GM23248 (cell line): ENCODE results near the gene SGCE. TPM values are rescaled to one million over a fixed set of nuclear protein-coding genes. Genes with fewer than 3 reads are reported as not detected.

Experiments
- DNase-seq: peaks from one replicate; pipeline ENCODE4 v3.0.0-alpha.2; 2015
- H2AFZ ChIP-seq: fragments of 200-600 bp; sonication (generic); 2 replicates; pipeline ENCODE4 v1.6.1; 2016; ENCODE audit warnings: antibody characterized with exemption
- H3F3A ChIP-seq: fragments of 200-600 bp; sonication (generic); 2 replicates; pipeline ENCODE4 v1.6.1; 2016; ENCODE audit warnings: mild to moderate bottlenecking, antibody characterized with exemption, mixed run types; ENCODE audit not compliant: insufficient read depth
- H3K27ac ChIP-seq: fragments of 200-600 bp; sonication (generic); 2 replicates; pipeline ENCODE4 v1.5.1; 2016; ENCODE audit warnings: mild to moderate bottlenecking
- H3K27me3 ChIP-seq: fragments of 200-600 bp; sonication (generic); replicated peaks from 2 replicates; pipeline ENCODE4 v1.6.1; 2016; ENCODE audit warnings: mild to moderate bottlenecking; ENCODE audit not compliant: insufficient read depth
- H3K36me3 ChIP-seq: fragments of 200-600 bp; sonication (generic); 2 replicates; pipeline ENCODE4 v1.6.1; 2016; ENCODE audit warnings: low read depth, mild to moderate bottlenecking
- H3K4me1 ChIP-seq: fragments of 200-600 bp; sonication (generic); 2 replicates; pipeline ENCODE4 v1.6.1; 2016; ENCODE audit warnings: mild to moderate bottlenecking; ENCODE audit not compliant: insufficient read depth
- H3K4me2 ChIP-seq: fragments of 200-600 bp; sonication (generic); one replicate; pipeline ENCODE4 v1.6.1; 2016; ENCODE audit warnings: mild to moderate bottlenecking; ENCODE audit not compliant: unreplicated experiment
- H3K4me3 ChIP-seq: fragments of 200-600 bp; sonication (generic); 2 replicates; pipeline ENCODE4 v1.5.1; 2016; ENCODE audit warnings: mild to moderate bottlenecking
- H3K79me2 ChIP-seq: fragments of 200-600 bp; sonication (generic); 2 replicates; pipeline ENCODE4 v1.6.1; 2016; ENCODE audit warnings: mild to moderate bottlenecking; ENCODE audit not compliant: insufficient read depth
- H3K9ac ChIP-seq: fragments of 200-600 bp; sonication (generic); 2 replicates; pipeline ENCODE4 v1.6.1; 2016; ENCODE audit warnings: mild to moderate bottlenecking
- H3K9me2 ChIP-seq: fragments of 200-600 bp; sonication (generic); 2 replicates; pipeline ENCODE4 v1.6.1; 2016; ENCODE audit warnings: mixed run types, mild to moderate bottlenecking, moderate library complexity; ENCODE audit not compliant: insufficient read depth
- H3K9me3 ChIP-seq: fragments of 200-600 bp; sonication (generic); one replicate; pipeline ENCODE4 v1.6.1; 2017; ENCODE audit warnings: low read depth
- H4K20me1 ChIP-seq: fragments of 200-600 bp; sonication (generic); 2 replicates; pipeline ENCODE4 v1.6.0; 2016; ENCODE audit not compliant: insufficient read depth
- EZH2 ChIP-seq: fragments of 200-600 bp; sonication (generic); IDR thresholded peaks from 2 replicates; pipeline ENCODE4 v1.6.1; 2018; ENCODE audit warnings: antibody characterized with exemption, mild to moderate bottlenecking; ENCODE audit not compliant: insufficient read depth, poor library complexity, severe bottlenecking
- EZH2phosphoT487 ChIP-seq: fragments of 200-600 bp; sonication (generic); IDR thresholded peaks from 2 replicates; pipeline ENCODE4 v1.6.1; 2018; ENCODE audit warnings: antibody characterized with exemption, moderate library complexity, mild to moderate bottlenecking, low read depth; ENCODE audit not compliant: insufficient read depth
- WGBS, 2 experiments: methylation state at CpG; one replicate each; pipeline ENCODE4 v1.1.6; 2015 to 2017; ENCODE audit warnings: low lambda C conversion rate in 2 of 2, low coverage in 1 of 2; ENCODE audit errors: missing lambda C conversion rate in 2 of 2; 5-methylcytosine and 5-hydroxymethylcytosine counted together
- in situ Hi-C: fragments of 300-500 bp; cut with MboI; formaldehyde crosslinking; loops from 2 replicates; pipeline ENCODE4 v1.15.0; 2020
- polyA plus RNA-seq: library from polyadenylated mRNA; unstranded; fragments of >200 nt; fragmentation: Nextera tagmentation; extraction: Ambion mirVana; gene quantifications from 2 replicates; pipeline ENCODE4 v1.2.1, GENCODE V29; 2016
- total RNA-seq: library from RNA; depleted of rRNA; stranded (reverse); fragments of >200 nt; shearing (Covaris generic); gene quantifications from 2 replicates; pipeline ENCODE4 v1.2.3, GENCODE V29; 2014

SGCE gene
- total and polyA plus RNA-seq, 2 experiments from 2014 or later, result 71.4 to 120 TPM

DNA sequence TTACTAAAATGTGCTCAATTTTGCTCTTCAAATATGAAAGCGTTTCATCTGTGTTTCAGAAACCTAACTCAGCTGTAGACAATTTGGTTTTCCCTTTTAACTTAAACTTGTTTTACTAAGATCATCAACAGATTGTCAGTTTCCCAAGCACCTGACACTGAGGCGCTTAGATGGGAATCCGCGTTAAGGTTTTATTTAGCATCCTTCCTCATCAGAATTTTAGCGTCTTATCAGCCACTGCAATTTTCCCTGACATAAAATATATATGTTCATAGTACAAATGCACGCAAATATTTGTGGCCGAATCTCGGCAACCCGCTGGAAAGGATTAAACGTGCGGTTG is 1.2 kb downstream of the SGCE start:
- Histone ChIP-seq H3K79me2 (peaks cover 44% of the 10 kb centered on the region), H3K4me2 (peak overlapping the region; percentile 92), H3K27ac (peak overlapping the region; percentile 36; the same call in 1 of the 2 replicates)

DNA sequence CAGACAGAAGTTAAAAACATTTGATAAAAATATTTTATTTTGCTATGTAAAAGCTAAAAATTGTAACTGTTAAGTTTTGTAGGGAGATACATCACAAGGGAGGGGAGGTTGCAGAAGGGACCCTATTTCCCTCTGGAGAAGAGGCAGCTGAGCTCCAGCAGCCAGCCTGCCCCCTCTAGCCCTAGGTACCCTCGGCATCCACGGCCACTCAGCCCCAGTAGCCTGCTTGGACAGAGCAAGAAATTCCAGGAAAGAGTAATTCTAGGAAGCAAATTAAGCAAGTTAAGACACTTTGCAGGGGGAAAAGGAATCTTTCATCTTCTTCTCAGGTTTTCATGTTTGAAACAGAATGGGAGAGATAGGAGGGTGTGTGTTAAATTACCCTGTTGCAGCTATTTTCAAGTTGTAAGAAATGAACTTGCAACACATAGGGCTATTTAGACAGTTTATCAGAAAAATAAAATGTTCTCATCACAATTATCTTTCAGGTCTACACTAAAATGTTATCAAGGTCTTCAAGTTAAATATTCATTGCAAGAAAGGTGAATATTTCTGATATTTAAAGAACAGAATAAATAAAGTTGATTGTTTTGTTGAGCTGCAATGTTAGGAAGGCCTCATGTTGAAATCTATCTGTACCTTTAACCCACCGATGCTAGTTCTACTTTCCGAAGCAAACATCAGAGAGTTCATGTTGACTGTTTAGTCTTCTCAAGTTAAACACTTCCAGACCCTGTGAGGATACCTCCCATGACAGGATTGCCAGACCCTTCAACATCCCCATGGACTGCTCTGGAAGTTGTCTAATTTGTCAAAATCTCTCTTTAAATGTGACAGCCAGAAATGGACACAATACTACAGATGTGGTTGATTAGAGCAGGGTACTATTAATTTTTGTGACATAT is 5.5 kb downstream of the SGCE start:
- H3K9ac ChIP-seq, result no peak overlapping the region
- H3K79me2 ChIP-seq, result peaks cover 82% of the 10 kb centered on the region
- H3K27me3 ChIP-seq, result no peaks in the 10 kb centered on the region
- no peaks in the 10 kb centered on the region; the same call in 1 of the 2 replicates for H3K9me2 ChIP-seq
- H3K27ac ChIP-seq, result no peak overlapping the region
- H3F3A ChIP-seq, result no peaks in the 10 kb centered on the region
- no peaks in the 10 kb centered on the region for H3K9me3 ChIP-seq
- H2AFZ ChIP-seq, result no peak overlapping the region
- TF ChIP-seq EZH2 (no peak), EZH2phosphoT487 (no peak)
- 99 to 100% methylated on average over 4 of the region's 4 CpGs for WGBS, 2 experiments
- no peaks in the 10 kb centered on the region for H3K36me3 ChIP-seq
- no peak overlapping the region for H3K4me2 ChIP-seq
- H3K4me1 ChIP-seq, result no peaks in the 10 kb centered on the region
- in situ Hi-C loops, result no loop called here
- no peaks in the 10 kb centered on the region for H4K20me1 ChIP-seq
- DNase-seq, result no peak
- no peak overlapping the region for H3K4me3 ChIP-seq

More for the DNA sequence above, 1.2 kb downstream of the SGCE start:
- no peaks in the 10 kb centered on the region for H3K9me3 ChIP-seq
- no peaks in the 10 kb centered on the region for H3K27me3 ChIP-seq
- H3K9ac ChIP-seq, result peak overlapping the region; percentile 86
- in situ Hi-C loops, result no loop called here
- WGBS, 2 experiments, result 16 to 17% methylated on average over 11 of the region's 11 CpGs
- H3K36me3 ChIP-seq, result no peaks in the 10 kb centered on the region
- H3K4me3 ChIP-seq, result peak overlapping the region; percentile 89
- H3K4me1 ChIP-seq, result no peaks in the 10 kb centered on the region
- H4K20me1 ChIP-seq, result no peaks in the 10 kb centered on the region
- DNase-seq, result no peak
- no peaks in the 10 kb centered on the region for H3F3A ChIP-seq
- TF ChIP-seq EZH2 (no peak), EZH2phosphoT487 (no peak)
- H3K9me2 ChIP-seq, result no peaks in the 10 kb centered on the region
- H2AFZ ChIP-seq, result peak overlapping the region; percentile 96

DNA sequence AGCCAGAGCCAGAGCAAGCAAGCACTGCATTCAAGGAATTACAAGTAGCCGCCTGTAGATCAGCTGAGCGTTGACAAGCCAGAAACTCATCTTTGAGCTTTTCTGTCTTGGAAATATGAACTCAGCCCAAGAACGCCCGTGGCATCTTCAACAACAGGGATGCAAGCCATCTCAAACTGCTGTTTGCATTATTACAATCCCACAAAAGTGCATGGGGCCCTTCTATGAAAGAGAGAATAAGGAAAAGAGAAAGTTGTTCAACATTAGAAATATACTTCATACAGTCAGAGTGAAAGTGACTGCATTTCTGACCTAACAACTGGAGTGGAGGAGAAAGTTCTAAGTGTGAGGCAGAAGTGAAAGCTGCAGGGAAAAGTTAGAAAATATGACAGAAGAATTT is 6.5 kb downstream of the SGCE start:
- Histone ChIP-seq H3F3A (no peaks in the 10 kb centered on the region), H3K27ac (no peak overlapping the region), H3K27me3 (no peaks in the 10 kb centered on the region), H4K20me1 (no peaks in the 10 kb centered on the region), H3K36me3 (no peaks in the 10 kb centered on the region), H3K4me1 (no peaks in the 10 kb centered on the region), H3K79me2 (peaks cover 79% of the 10 kb centered on the region), H3K9me3 (no peaks in the 10 kb centered on the region), H3K4me3 (no peak overlapping the region), H3K4me2 (no peak overlapping the region), H3K9ac (no peak overlapping the region), H2AFZ (0 out of 2 replicates have a peak overlapping the region, but pooled peaks have one; percentile 16), H3K9me2 (no peaks in the 10 kb centered on the region; the same call in 1 of the 2 replicates)
- TF ChIP-seq EZH2phosphoT487 (no peak), EZH2 (no peak)
- 51 to 58% methylated on average over 4 of the region's 4 CpGs for WGBS, 2 experiments
- in situ Hi-C loops, result loop anchor here (10.0 kb wide), 1 partner anchor 355 kb away; no protein-coding TSS in a partner anchor
- no peak for DNase-seq

DNA sequence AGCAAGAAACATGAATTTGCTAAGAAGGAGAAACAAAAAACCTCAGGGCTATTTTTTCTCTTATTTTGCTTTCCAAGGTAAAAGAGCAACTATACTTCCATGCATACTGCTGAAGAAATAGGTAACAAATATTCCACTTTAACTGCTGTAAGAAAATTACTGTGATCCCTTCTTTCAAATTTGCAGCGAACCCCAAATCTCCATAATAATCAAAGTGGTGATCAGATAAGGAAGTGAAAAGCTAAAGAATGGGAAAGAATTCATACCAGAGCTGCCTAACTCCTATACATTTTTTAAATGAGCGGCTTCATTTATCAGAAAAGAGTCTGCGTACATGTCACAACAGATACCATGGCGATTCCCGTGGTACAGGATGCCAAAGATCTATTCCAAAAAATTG is 7.2 kb downstream of the SGCE start:
- Histone ChIP-seq H3K4me3 (no peak overlapping the region), H3K9me2 (no peaks in the 10 kb centered on the region; the same call in 1 of the 2 replicates), H3K9me3 (no peaks in the 10 kb centered on the region), H3K9ac (no peak overlapping the region), H4K20me1 (no peaks in the 10 kb centered on the region), H3K27ac (no peak overlapping the region), H3K27me3 (no peaks in the 10 kb centered on the region), H3K4me2 (no peak overlapping the region), H3K36me3 (no peaks in the 10 kb centered on the region), H2AFZ (no peak overlapping the region), H3K4me1 (no peaks in the 10 kb centered on the region), H3F3A (no peaks in the 10 kb centered on the region), H3K79me2 (peaks cover 77% of the 10 kb centered on the region)
- in situ Hi-C loops, result loop anchor here (10.0 kb wide), 1 partner anchor 354 kb away; no protein-coding TSS in a partner anchor
- WGBS, 2 experiments, result 96 to 97% methylated on average over 5 of the region's 5 CpGs
- TF ChIP-seq EZH2phosphoT487 (no peak), EZH2 (no peak)
- DNase-seq, result no peak
